Measurements from ENCODE around the gene MAML2. TPM values are rescaled to one million over a fixed set of nuclear protein-coding genes. Genes with fewer than 3 reads are reported as not detected.

The MAML2 gene
- total and polyA plus RNA-seq, 2 experiments from 2014 or later, result 2.0 to 7.1 TPM

DNA sequence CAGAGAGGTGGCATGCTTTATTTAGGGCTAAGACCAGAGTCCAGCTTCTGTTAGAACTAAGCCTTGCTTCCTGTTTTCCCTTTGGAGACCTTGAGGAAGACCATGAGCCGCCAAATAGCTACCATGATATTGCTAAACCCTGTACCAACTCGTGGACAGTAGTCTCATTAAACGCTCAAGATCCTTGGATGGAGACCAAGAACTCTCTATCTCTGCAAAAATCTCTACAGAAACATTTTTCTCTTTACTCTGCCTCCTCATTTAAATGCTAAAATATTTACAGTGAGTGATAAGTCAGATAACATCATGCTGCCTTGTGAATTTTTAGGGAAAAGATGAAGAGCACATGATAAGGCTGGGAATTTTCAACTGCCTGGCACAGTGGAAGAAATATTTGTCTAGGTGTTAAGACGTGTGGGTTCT is 197.8 kb downstream of the MAML2 start:
- H3K4me1 Mint-ChIP-seq, result peaks cover 28% of the 10 kb centered on the region
- no peaks in the 10 kb centered on the region for H3K27me3 Mint-ChIP-seq (ENCODE audit: insufficient read depth, low read depth, poor library complexity)
- H3K36me3 ChIP-seq (ENCODE audit: insufficient read depth), result no peaks in the 10 kb centered on the region
- H3K4me1 ChIP-seq (ENCODE audit: insufficient read depth), result peaks cover 50% of the 10 kb centered on the region
- H3K4me2 ChIP-seq, result no peak overlapping the region
- H4K20me1 ChIP-seq (replicated peaks; ENCODE audit: insufficient read depth), result no peaks in the 10 kb centered on the region
- no peaks in the 10 kb centered on the region for H3K79me2 ChIP-seq (replicated peaks; ENCODE audit: insufficient read depth)
- H3K9me2 ChIP-seq (ENCODE audit: insufficient read depth), result peaks cover 3% of the 10 kb centered on the region; the same call in 1 of the 2 replicates
- H2AFZ ChIP-seq, result no peak overlapping the region
- no peak overlapping the region for H3K27ac ChIP-seq (ENCODE audit: low read depth)
- H3K27me3 ChIP-seq (ENCODE audit: insufficient read depth), result no peaks in the 10 kb centered on the region
- H3K4me3 ChIP-seq, result no peak overlapping the region
- TF ChIP-seq, protein P1, sequence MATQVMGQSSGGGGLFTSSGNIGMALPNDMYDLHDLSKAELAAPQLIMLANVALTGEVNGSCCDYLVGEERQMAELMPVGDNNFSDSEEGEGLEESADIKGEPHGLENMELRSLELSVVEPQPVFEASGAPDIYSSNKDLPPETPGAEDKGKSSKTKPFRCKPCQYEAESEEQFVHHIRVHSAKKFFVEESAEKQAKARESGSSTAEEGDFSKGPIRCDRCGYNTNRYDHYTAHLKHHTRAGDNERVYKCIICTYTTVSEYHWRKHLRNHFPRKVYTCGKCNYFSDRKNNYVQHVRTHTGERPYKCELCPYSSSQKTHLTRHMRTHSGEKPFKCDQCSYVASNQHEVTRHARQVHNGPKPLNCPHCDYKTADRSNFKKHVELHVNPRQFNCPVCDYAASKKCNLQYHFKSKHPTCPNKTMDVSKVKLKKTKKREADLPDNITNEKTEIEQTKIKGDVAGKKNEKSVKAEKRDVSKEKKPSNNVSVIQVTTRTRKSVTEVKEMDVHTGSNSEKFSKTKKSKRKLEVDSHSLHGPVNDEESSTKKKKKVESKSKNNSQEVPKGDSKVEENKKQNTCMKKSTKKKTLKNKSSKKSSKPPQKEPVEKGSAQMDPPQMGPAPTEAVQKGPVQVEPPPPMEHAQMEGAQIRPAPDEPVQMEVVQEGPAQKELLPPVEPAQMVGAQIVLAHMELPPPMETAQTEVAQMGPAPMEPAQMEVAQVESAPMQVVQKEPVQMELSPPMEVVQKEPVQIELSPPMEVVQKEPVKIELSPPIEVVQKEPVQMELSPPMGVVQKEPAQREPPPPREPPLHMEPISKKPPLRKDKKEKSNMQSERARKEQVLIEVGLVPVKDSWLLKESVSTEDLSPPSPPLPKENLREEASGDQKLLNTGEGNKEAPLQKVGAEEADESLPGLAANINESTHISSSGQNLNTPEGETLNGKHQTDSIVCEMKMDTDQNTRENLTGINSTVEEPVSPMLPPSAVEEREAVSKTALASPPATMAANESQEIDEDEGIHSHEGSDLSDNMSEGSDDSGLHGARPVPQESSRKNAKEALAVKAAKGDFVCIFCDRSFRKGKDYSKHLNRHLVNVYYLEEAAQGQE (IDR thresholded peaks at IDR 0.05; ENCODE audit: unreplicated experiment), result no peak
- TF ChIP-seq, protein P2, sequence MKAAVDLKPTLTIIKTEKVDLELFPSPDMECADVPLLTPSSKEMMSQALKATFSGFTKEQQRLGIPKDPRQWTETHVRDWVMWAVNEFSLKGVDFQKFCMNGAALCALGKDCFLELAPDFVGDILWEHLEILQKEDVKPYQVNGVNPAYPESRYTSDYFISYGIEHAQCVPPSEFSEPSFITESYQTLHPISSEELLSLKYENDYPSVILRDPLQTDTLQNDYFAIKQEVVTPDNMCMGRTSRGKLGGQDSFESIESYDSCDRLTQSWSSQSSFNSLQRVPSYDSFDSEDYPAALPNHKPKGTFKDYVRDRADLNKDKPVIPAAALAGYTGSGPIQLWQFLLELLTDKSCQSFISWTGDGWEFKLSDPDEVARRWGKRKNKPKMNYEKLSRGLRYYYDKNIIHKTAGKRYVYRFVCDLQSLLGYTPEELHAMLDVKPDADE (IDR thresholded peaks at IDR 0.05), result no peak
- TF ChIP-seq ZNF331 (CRISPR knock-in tag; IDR thresholded peaks at IDR 0.05; ENCODE audit: low read depth), result no peak
- TF ChIP-seq EZH2phosphoT487 (IDR thresholded peaks at IDR 0.05; ENCODE audit: unreplicated experiment), result no peak
- DNase-seq (ENCODE audit: low spot score), result no peak
- H3K36me3 Mint-ChIP-seq (ENCODE audit: low read depth), result no peaks in the 10 kb centered on the region
- H3K9me3 Mint-ChIP-seq, result no peaks in the 10 kb centered on the region
- no peak for ATAC-seq
- H3K4me3 Mint-ChIP-seq, result no peak overlapping the region
- no peak overlapping the region for H3K27ac Mint-ChIP-seq
- no peaks in the 10 kb centered on the region for H3F3A ChIP-seq (replicated peaks; ENCODE audit: low read depth)

DNA sequence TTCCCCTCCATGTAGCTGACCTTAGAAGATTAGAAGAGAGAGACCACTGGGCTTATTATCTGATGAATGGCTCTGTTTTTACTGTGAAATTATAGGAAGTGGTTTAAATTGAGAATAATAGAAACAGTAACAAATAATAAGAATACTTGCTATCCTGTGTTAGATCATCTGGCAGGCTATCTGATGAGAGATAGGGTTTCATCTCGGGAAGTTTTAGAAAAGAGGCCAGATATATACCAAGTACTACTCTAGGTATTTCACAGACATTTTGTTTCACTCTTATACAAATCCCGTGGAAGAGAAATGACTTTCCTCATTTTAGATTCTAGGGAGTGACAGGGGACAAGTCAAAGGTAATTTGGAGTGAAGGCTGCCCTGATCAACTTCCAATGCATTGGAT is 198.4 kb downstream of the MAML2 start:
- Histone ChIP-seq H3F3A (replicated peaks; ENCODE audit: low read depth) (no peaks in the 10 kb centered on the region), H3K79me2 (replicated peaks; ENCODE audit: insufficient read depth) (no peaks in the 10 kb centered on the region), H2AFZ (no peak overlapping the region), H3K4me2 (no peak overlapping the region), H3K27ac (ENCODE audit: low read depth) (no peak overlapping the region), H3K9me2 (ENCODE audit: insufficient read depth) (peaks cover 3% of the 10 kb centered on the region; the same call in 1 of the 2 replicates), H3K4me1 (ENCODE audit: insufficient read depth) (peaks cover 50% of the 10 kb centered on the region), H3K27me3 (ENCODE audit: insufficient read depth) (no peaks in the 10 kb centered on the region), H4K20me1 (replicated peaks; ENCODE audit: insufficient read depth) (no peaks in the 10 kb centered on the region), H3K36me3 (ENCODE audit: insufficient read depth) (no peaks in the 10 kb centered on the region), H3K4me3 (no peak overlapping the region)
- ATAC-seq (no peak), DNase-seq (ENCODE audit: low spot score) (no peak)
- no peak overlapping the region for H3K27ac Mint-ChIP-seq
- no peaks in the 10 kb centered on the region for H3K27me3 Mint-ChIP-seq (ENCODE audit: insufficient read depth, low read depth, poor library complexity)
- no peak for TF ChIP-seq ZNF331 (CRISPR knock-in tag; IDR thresholded peaks at IDR 0.05; ENCODE audit: low read depth)
- no peak for TF ChIP-seq STAT1 (IDR thresholded peaks at IDR 0.05; ENCODE audit: unreplicated experiment)
- no peak for TF ChIP-seq EZH2phosphoT487 (IDR thresholded peaks at IDR 0.05; ENCODE audit: unreplicated experiment)
- TF ChIP-seq CREB1 (CRISPR knock-in tag; IDR thresholded peaks at IDR 0.05; ENCODE audit: low read depth), result no peak
- TF ChIP-seq NANOG (IDR thresholded peaks at IDR 0.05; ENCODE audit: borderline replicate concordance), result no peak
- H3K36me3 Mint-ChIP-seq (ENCODE audit: low read depth), result no peaks in the 10 kb centered on the region
- H3K9me3 Mint-ChIP-seq, result no peaks in the 10 kb centered on the region
- H3K4me3 Mint-ChIP-seq, result no peak overlapping the region
- peaks cover 28% of the 10 kb centered on the region for H3K4me1 Mint-ChIP-seq

Measured in GM23338 (cell line).